GM18499 (cell line): ENCODE data around the gene ADAM10.

Source experiments
- ATAC-seq: cut with Tn5 transposase; IDR thresholded peaks from one replicate; pipeline ENCODE4 v1.9.1; 2021; ENCODE audit warnings: moderate number of reproducible peaks; ENCODE audit not compliant: insufficient read depth, unreplicated experiment

The ADAM10 gene

GRCh38 chr15:58544756-58545155 is 204.8 kb downstream of the ADAM10 start:
- ATAC-seq: no peak

GRCh38 chr15:58543664-58544335 is 205.7 kb downstream of the ADAM10 start:
- no peak for ATAC-seq

GRCh38 chr15:58541410-58542087 is 208.0 kb downstream of the ADAM10 start:
- no peak for ATAC-seq

GRCh38 chr15:58539548-58539947 is 210.0 kb downstream of the ADAM10 start:
- ATAC-seq: no peak

- no peak for ATAC-seq
These were observed 210.6 kb downstream of the ADAM10 start for GRCh38 chr15:58538901-58539300.
